Astrocyte of the cerebellum (primary cell): Measurements from ENCODE around the gene TBC1D22A.

Source experiments
- DNase-seq: peaks from one replicate; pipeline ENCODE4 v3.0.0-alpha.2; 2011; ENCODE audit warnings: low read depth
- H3K4me3 ChIP-seq: 2 replicates; pipeline ENCODE4 v1.5.1; 2011; ENCODE audit warnings: mild to moderate bottlenecking, low read depth, low read length, moderate library complexity
- CTCF ChIP-seq: IDR thresholded peaks from 2 replicates; pipeline ENCODE4 v1.5.1; 2012; ENCODE audit warnings: low read length, low read depth, moderate library complexity, mild to moderate bottlenecking; ENCODE audit errors: missing control alignments
- in situ Hi-C: cut with HindIII; loops from 2 replicates; pipeline ENCODE4 v1.10.0; 2017; ENCODE audit warnings: low sequenced_read_pairs

The TBC1D22A gene

GRCh38 chr22:46971099-46971763 is 208.8 kb downstream of the TBC1D22A start:
- H3K4me3 ChIP-seq, result no peak overlapping the region
- TF ChIP-seq CTCF, result no peak
- DNase-seq, result no peak
- in situ Hi-C loops, result no loop called here

GRCh38 chr22:46971764-46972125 is 209.3 kb downstream of the TBC1D22A start:
- DNase-seq, result no peak
- no peak overlapping the region for H3K4me3 ChIP-seq
- in situ Hi-C loops, result no loop called here
- TF ChIP-seq CTCF, result no peak

DNA sequence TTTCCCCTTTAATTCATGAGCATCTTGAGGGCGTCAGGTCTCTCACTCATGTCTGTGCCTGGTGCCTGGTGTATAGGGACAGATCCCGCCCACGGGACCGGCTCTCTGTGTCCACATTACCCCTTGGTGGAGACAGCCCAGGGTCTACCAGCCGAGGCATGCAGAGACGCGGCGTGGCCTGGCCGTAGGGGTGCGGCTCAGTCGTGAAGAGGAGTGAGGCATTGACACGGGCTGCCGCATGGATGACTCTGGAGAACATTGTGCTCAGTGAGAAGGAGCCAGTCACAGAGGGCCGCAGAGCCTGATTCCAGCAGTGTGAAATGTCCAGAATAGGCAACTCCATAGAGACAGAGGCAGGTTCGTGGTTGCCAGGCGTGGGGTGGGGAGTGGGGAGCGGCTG is 209.8 kb downstream of the TBC1D22A start:
- in situ Hi-C loops, result no loop called here
- no peak for DNase-seq
- TF ChIP-seq CTCF, result no peak
- no peak overlapping the region for H3K4me3 ChIP-seq

GRCh38 chr22:46972901-46973831 is 210.7 kb downstream of the TBC1D22A start:
- no peak for TF ChIP-seq CTCF
- no peak for DNase-seq
- in situ Hi-C loops, result no loop called here
- no peak overlapping the region for H3K4me3 ChIP-seq

DNA sequence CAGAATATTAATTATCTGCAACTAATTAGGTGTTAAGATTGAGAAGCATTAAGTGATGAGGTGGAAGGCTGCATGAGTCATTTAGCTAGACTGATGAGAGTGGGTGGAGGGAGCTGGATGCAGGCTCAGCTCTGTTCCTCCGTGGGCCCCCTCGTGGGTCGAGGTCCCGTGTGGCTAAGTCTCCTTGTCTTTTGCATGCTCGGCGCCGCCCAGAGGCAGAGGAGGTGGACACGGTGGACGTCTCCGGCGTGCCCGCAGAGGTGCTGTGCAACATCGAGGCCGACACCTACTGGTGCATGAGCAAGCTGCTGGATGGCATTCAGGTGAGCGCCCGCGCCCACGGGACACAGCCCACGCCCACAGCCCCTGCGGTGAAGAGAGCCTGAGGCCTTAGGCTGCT is 211.6 kb downstream of the TBC1D22A start:
- H3K4me3 ChIP-seq, result no peak overlapping the region
- no peak for DNase-seq
- in situ Hi-C loops, result no loop called here
- TF ChIP-seq CTCF, result no peak

DNA sequence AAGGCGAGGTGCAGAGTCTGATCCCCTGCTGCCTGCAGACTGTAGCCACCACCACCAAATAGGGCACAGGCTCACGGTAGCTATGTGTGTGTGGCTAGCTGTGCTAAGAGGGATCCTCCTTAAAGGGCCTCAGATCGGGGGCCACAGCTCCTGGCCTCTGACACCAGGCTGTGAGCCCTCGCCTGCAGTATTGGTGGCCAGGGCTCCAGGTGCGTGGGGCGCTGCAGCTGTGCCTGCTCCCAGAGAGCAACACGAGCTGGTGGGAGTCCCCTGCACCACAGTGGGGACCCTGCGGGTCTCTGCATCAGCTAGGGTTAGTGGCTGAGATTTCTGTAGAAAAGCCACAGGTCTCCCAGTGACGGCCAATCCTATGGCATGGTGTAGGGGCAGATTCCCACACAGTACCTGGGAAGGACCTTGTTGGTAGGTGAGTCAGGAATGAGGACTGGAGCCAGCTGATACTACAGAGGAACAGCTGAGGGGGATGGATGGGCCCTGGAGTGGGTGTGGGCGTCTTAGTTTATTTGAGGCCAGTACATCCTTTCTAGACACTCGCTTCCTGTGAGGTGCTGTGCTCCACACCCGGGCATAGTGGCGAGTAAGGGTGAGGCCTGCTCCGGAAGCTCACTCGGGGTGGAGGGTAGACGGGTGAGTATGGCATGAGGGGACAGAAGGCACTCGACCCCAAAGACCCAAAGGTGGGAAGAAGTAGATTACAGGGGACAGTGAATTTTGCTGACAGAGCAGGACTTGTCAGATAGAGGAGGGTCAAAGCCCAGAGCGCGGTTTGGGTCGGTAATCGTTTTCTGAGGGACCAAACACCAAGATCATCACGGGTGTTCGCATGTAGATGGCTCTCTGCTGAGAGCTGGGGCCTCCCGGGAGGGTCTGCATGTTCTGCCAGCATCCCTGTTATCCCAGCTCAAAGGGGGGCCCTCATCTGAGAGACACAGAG is 212.5 kb downstream of the TBC1D22A start:
- TF ChIP-seq CTCF, result no peak
- H3K4me3 ChIP-seq, result no peak overlapping the region
- in situ Hi-C loops, result no loop called here
- no peak for DNase-seq
